Islet of Langerhans (tissue), 1 donor: Measurements from ENCODE around the gene NHERF1.

Experiments
- FAIRE-seq: peaks from one replicate; lab custom pipeline; 2011; peaks lifted over from hg19 to GRCh38; lab: Jason Lieb, UNC

The NHERF1 gene

GRCh38 chr17:74750327-74751069, 2.1 kb downstream of the NHERF1 start:
- FAIRE-seq: no peak

- no peak for FAIRE-seq
Observed at GRCh38 chr17:74752415-74752814, 4.0 kb downstream of the NHERF1 start.

- no peak for FAIRE-seq
Observed at GRCh38 chr17:74752822-74753401, 4.5 kb downstream of the NHERF1 start.

GRCh38 chr17:74754832-74755231, 6.4 kb downstream of the NHERF1 start:
- no peak for FAIRE-seq

GRCh38 chr17:74755533-74755932, 7.1 kb downstream of the NHERF1 start:
- no peak for FAIRE-seq

GRCh38 chr17:74756891-74757290, 8.5 kb downstream of the NHERF1 start:
- FAIRE-seq: no peak

- no peak for FAIRE-seq
Observed at GRCh38 chr17:74757502-74757901, 9.1 kb downstream of the NHERF1 start.

GRCh38 chr17:74757931-74758847, 9.8 kb downstream of the NHERF1 start:
- no peak for FAIRE-seq

GRCh38 chr17:74758848-74759168, 10.4 kb downstream of the NHERF1 start:
- no peak for FAIRE-seq

GRCh38 chr17:74759243-74759801, 10.9 kb downstream of the NHERF1 start:
- FAIRE-seq: no peak

GRCh38 chr17:74759941-74760340, 11.5 kb downstream of the NHERF1 start:
- FAIRE-seq: no peak

GRCh38 chr17:74760404-74761105, 12.1 kb downstream of the NHERF1 start:
- FAIRE-seq: no peak

- FAIRE-seq: no peak
Observed at GRCh38 chr17:74761419-74761818, 13.0 kb downstream of the NHERF1 start.

- FAIRE-seq: no peak
Observed at GRCh38 chr17:74761931-74762330, 13.5 kb downstream of the NHERF1 start.

- FAIRE-seq: no peak
Observed at GRCh38 chr17:74763565-74764387, 15.3 kb downstream of the NHERF1 start.

- no peak for FAIRE-seq
Observed at GRCh38 chr17:74764751-74765286, 16.4 kb downstream of the NHERF1 start.

GRCh38 chr17:74766413-74766812, 18.0 kb downstream of the NHERF1 start:
- no peak for FAIRE-seq

- FAIRE-seq: no peak
Observed at GRCh38 chr17:74767111-74767516, 18.7 kb downstream of the NHERF1 start.

- FAIRE-seq: no peak
Observed at GRCh38 chr17:74768069-74768762, 19.8 kb downstream of the NHERF1 start.

- no peak for FAIRE-seq
Observed at GRCh38 chr17:74768763-74769114, 20.3 kb downstream of the NHERF1 start.
